Fibroblast of lung (primary cell): ENCODE data around the gene BPIFA2. TPM values are rescaled to one million over a fixed set of nuclear protein-coding genes. Genes with fewer than 3 reads are reported as not detected.

Experiments used
- DNase-seq, 2 donors: peaks; one replicate each; pipeline versions ENCODE4 v3.0.0 to v3.0.0-alpha.2; 2010; ENCODE audit warnings: low read depth in 2 of 2
- H2AFZ ChIP-seq: 2 replicates; pipeline ENCODE4 v1.5.1; 2012; ENCODE audit warnings: low read length, control low read depth, inconsistent platforms
- H3K27ac ChIP-seq: 2 replicates; pipeline ENCODE4 v1.5.1; 2011; ENCODE audit warnings: low read length, control low read depth; ENCODE audit not compliant: insufficient read depth
- H3K27me3 ChIP-seq: 2 replicates; pipeline ENCODE4 v1.5.1; 2011; ENCODE audit warnings: mild to moderate bottlenecking, low read length; ENCODE audit not compliant: control insufficient read depth, insufficient read depth
- H3K36me3 ChIP-seq: 2 replicates; pipeline ENCODE4 v1.5.1; 2011; ENCODE audit warnings: low read length; ENCODE audit not compliant: control insufficient read depth, insufficient read depth
- H3K4me1 ChIP-seq: 2 replicates; pipeline ENCODE4 v1.5.1; 2011; ENCODE audit warnings: low read length; ENCODE audit not compliant: control insufficient read depth, insufficient read depth; ENCODE audit errors: extremely low read depth
- H3K4me2 ChIP-seq: 2 replicates; pipeline ENCODE4 v1.5.1; 2011; ENCODE audit warnings: low read length, control low read depth; ENCODE audit not compliant: insufficient read depth; ENCODE audit errors: extremely low read depth
- H3K4me3 ChIP-seq, 4 experiments: fragments of 200-600 bp in 1 of 4; sonication (generic) in 1 of 4; replicated peaks in 1 of 4; 2 replicates each; pipeline ENCODE4 v1.5.1; 2011 to 2016; ENCODE audit warnings: low read length in 4 of 4, low read depth in 3 of 4, mild to moderate bottlenecking in 3 of 4, control low read depth in 2 of 4, inconsistent platforms in 1 of 4, mixed read lengths in 1 of 4; ENCODE audit not compliant: insufficient read depth in 1 of 4; ENCODE audit errors: control extremely low read depth in 1 of 4
- H3K79me2 ChIP-seq: 2 replicates; pipeline ENCODE4 v1.5.1; 2012; ENCODE audit warnings: mild to moderate bottlenecking, low read length, inconsistent platforms; ENCODE audit not compliant: control insufficient read depth, insufficient read depth
- H3K9ac ChIP-seq: 2 replicates; pipeline ENCODE4 v1.5.1; 2011; ENCODE audit warnings: mild to moderate bottlenecking, low read length, control low read depth; ENCODE audit not compliant: insufficient read depth
- H3K9me3 ChIP-seq: 2 replicates; pipeline ENCODE4 v1.5.1; 2012; ENCODE audit warnings: low read depth, low read length; ENCODE audit not compliant: control insufficient read depth, insufficient read depth
- H4K20me1 ChIP-seq: 2 replicates; pipeline ENCODE4 v1.5.1; 2011; ENCODE audit warnings: low read length; ENCODE audit not compliant: control insufficient read depth, insufficient read depth; ENCODE audit errors: extremely low read depth
- EZH2 ChIP-seq: IDR thresholded peaks from 2 replicates; pipeline ENCODE4 v1.5.1; 2012; ENCODE audit warnings: low read length, control low read depth, mild to moderate bottlenecking; ENCODE audit errors: missing control alignments
- polyA plus RNA-seq, 2 donors: library from polyadenylated mRNA; depleted of rRNA in 1 of 2; stranded (reverse) in 1 of 2; unstranded in 1 of 2; fragments of >200 nt; gene quantifications; 2 replicates each; pipeline ENCODE4 v1.2.1, GENCODE V29; 2011 to 2012; ENCODE audit warnings: missing spikeins in 1 of 2
- total RNA-seq: library from RNA; depleted of rRNA; stranded (reverse); fragments of >200 nt; gene quantifications from 2 replicates; pipeline ENCODE4 v1.2.1, GENCODE V29; 2014
- TF ChIP-seq, protein P1 (sequence below), 2 donors: IDR thresholded peaks in 1 of 2; conservative IDR thresholded peaks in 1 of 2; 1 replicate in 1 of 2; 2 replicates in 1 of 2; pipeline ENCODE4 v1.5.1; 2011 to 2012; ENCODE audit warnings: low read length in 2 of 2, control low read depth in 1 of 2, inconsistent platforms in 1 of 2, low read depth in 1 of 2, mild to moderate bottlenecking in 1 of 2

BPIFA2 gene
- total and polyA plus RNA-seq, 2 donors (not counting 1 experiment from before 2014, with no cell fraction given), result not detected

DNA sequence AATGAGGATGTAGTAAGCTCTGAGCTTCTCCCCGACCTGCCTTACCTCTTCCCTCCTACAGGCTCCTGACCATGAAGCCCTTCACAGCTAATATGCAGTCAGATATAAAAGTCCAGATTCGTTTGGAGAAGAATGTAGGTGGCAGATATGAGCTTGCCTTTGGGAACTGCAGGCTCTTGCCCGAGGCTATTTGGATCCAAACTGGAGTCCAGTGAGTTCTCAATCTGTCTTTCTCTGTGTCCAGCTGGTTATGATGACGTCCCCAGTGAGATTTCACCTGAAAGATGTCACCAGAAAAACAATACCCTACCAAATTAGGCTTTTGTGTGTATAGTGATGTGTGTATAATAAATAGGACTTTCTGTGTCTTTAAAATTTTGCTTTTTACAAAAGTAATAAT lies 34.5 kb downstream of the BPIFA2 start:
- Histone ChIP-seq H3K9me3 (no peaks in the 10 kb centered on the region), H3K4me1 (no peaks in the 10 kb centered on the region), H3K79me2 (no peaks in the 10 kb centered on the region), H3K4me2 (no peak overlapping the region), H3K27ac (no peak overlapping the region), H3K9ac (no peak overlapping the region), H3K36me3 (no peaks in the 10 kb centered on the region), H3K4me3 (no peak overlapping the region), H2AFZ (no peak overlapping the region), H4K20me1 (no peaks in the 10 kb centered on the region), H3K27me3 (no peaks in the 10 kb centered on the region)
- no peak for DNase-seq
- TF ChIP-seq, protein P1, sequence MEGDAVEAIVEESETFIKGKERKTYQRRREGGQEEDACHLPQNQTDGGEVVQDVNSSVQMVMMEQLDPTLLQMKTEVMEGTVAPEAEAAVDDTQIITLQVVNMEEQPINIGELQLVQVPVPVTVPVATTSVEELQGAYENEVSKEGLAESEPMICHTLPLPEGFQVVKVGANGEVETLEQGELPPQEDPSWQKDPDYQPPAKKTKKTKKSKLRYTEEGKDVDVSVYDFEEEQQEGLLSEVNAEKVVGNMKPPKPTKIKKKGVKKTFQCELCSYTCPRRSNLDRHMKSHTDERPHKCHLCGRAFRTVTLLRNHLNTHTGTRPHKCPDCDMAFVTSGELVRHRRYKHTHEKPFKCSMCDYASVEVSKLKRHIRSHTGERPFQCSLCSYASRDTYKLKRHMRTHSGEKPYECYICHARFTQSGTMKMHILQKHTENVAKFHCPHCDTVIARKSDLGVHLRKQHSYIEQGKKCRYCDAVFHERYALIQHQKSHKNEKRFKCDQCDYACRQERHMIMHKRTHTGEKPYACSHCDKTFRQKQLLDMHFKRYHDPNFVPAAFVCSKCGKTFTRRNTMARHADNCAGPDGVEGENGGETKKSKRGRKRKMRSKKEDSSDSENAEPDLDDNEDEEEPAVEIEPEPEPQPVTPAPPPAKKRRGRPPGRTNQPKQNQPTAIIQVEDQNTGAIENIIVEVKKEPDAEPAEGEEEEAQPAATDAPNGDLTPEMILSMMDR (conservative IDR thresholded peaks at IDR 0.05 in 1 of 2, IDR thresholded peaks at IDR 0.05 in 1 of 2; ENCODE audit: low read depth in 1 of 2, low read length in 2 of 2), result no peak
- no peak for TF ChIP-seq EZH2

DNA sequence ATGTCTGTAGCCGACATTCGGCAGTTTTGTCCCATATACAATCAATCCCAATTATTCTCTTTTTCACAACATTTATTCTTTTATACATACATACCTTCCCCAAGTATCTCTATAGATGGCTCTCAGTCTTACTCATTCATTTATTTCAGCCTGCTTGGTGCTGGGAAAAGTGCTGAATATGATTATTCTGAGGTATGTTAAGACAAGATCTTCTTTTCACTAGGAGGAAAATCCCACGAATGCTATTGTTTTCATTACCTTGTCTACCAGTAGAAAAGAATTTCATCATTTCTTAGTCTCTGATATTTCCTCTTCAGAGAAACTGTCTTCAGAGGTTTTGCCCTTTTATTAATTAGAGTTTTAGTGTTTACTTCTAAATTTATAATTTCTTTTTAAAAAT lies 35.5 kb downstream of the BPIFA2 start:
- H3K4me1 ChIP-seq, result no peaks in the 10 kb centered on the region
- no peak for DNase-seq
- no peak overlapping the region for H3K4me2 ChIP-seq
- H3K27me3 ChIP-seq, result no peaks in the 10 kb centered on the region
- no peaks in the 10 kb centered on the region for H3K9me3 ChIP-seq
- no peaks in the 10 kb centered on the region for H3K79me2 ChIP-seq
- H2AFZ ChIP-seq, result no peak overlapping the region
- TF ChIP-seq, protein P1 (conservative IDR thresholded peaks at IDR 0.05 in 1 of 2, IDR thresholded peaks at IDR 0.05 in 1 of 2; ENCODE audit: low read depth in 1 of 2, low read length in 2 of 2), result no peak
- TF ChIP-seq EZH2, result no peak
- H3K9ac ChIP-seq, result no peak overlapping the region
- no peak overlapping the region for H3K4me3 ChIP-seq
- H3K36me3 ChIP-seq, result no peaks in the 10 kb centered on the region
- no peaks in the 10 kb centered on the region for H4K20me1 ChIP-seq
- no peak overlapping the region for H3K27ac ChIP-seq

- Histone ChIP-seq H3K9ac (no peak overlapping the region), H3K4me2 (no peak overlapping the region), H3K79me2 (no peaks in the 10 kb centered on the region), H4K20me1 (no peaks in the 10 kb centered on the region), H3K27me3 (no peaks in the 10 kb centered on the region), H2AFZ (no peak overlapping the region), H3K36me3 (no peaks in the 10 kb centered on the region), H3K9me3 (no peaks in the 10 kb centered on the region), H3K27ac (no peak overlapping the region), H3K4me3 (no peak overlapping the region), H3K4me1 (no peaks in the 10 kb centered on the region)
- peak; percentile 47 to 50 for DNase-seq
- no peak for TF ChIP-seq EZH2
- TF ChIP-seq, protein P1 (conservative IDR thresholded peaks at IDR 0.05 in 1 of 2, IDR thresholded peaks at IDR 0.05 in 1 of 2; ENCODE audit: low read depth in 1 of 2, low read length in 2 of 2), result no peak
Observed at GRCh38 chr20:33209789-33210188, 41.8 kb downstream of the BPIFA2 start.
